Natural killer cell (primary cell): ENCODE measurements around the gene DCXR. TPM values are rescaled to one million over a fixed set of nuclear protein-coding genes. Genes with fewer than 3 reads are reported as not detected.

Experiments
- ATAC-seq, 3 donors: fragments of 150-1000 bp in 2 of 3; fragments of 200-7000 bp in 1 of 3; cut with Tn5 transposase; 1 replicate in 1 of 3; 2 replicates in 2 of 3; pipeline ENCODE4 v1.10.0; 2021; ENCODE audit warnings: mild to moderate bottlenecking in 2 of 3, moderate library complexity in 2 of 3
- DNase-seq, 2 donors: peaks; one replicate each; pipeline versions ENCODE4 v3.0.0 to v3.0.0-alpha.2; 2013 to 2021; ENCODE audit warnings: mixed read lengths in 1 of 2
- H3K27ac ChIP-seq: one replicate; pipeline ENCODE4 v1.5.1; 2013; ENCODE audit warnings: mild to moderate bottlenecking, low read length
- H3K27me3 ChIP-seq: one replicate; pipeline ENCODE4 v1.6.1; 2013; ENCODE audit warnings: low read length; ENCODE audit not compliant: control insufficient read depth, insufficient read depth
- H3K36me3 ChIP-seq: one replicate; pipeline ENCODE4 v1.6.1; 2013; ENCODE audit warnings: low read length; ENCODE audit not compliant: control insufficient read depth, insufficient read depth
- H3K4me1 ChIP-seq: one replicate; pipeline ENCODE4 v1.6.1; 2013; ENCODE audit warnings: low read length; ENCODE audit not compliant: control insufficient read depth, insufficient read depth
- H3K4me3 ChIP-seq: one replicate; pipeline ENCODE4 v1.5.1; 2013; ENCODE audit warnings: low read length
- H3K9me3 ChIP-seq: one replicate; pipeline ENCODE4 v1.6.1; 2013; ENCODE audit warnings: low read length; ENCODE audit not compliant: control insufficient read depth, insufficient read depth
- H3K27ac Mint-ChIP-seq, 2 donors: one replicate each; pipeline ENCODE4 v1.8.0; 2022; ENCODE audit warnings: mild to moderate bottlenecking in 2 of 2, mixed read lengths in 2 of 2, moderate library complexity in 1 of 2
- H3K27me3 Mint-ChIP-seq, 2 donors: one replicate each; pipeline ENCODE4 v1.8.0; 2022; ENCODE audit warnings: low read depth in 2 of 2, mixed read lengths in 2 of 2
- H3K36me3 Mint-ChIP-seq: one replicate; pipeline ENCODE4 v1.8.0; 2022; ENCODE audit warnings: mixed read lengths
- H3K4me1 Mint-ChIP-seq, 2 donors: one replicate each; pipeline ENCODE4 v1.8.0; 2022; ENCODE audit warnings: mixed read lengths in 2 of 2
- H3K4me3 Mint-ChIP-seq: one replicate; pipeline ENCODE4 v1.8.0; 2022; ENCODE audit warnings: mild to moderate bottlenecking, moderate library complexity, mixed read lengths
- H3K9me3 Mint-ChIP-seq, 2 donors: one replicate each; pipeline ENCODE4 v1.8.0; 2022; ENCODE audit warnings: mixed read lengths in 2 of 2
- CTCF ChIP-seq: fragments of 200-600 bp; IDR thresholded peaks from one replicate; pipeline ENCODE4 v1.8.0; 2022; ENCODE audit warnings: antibody characterized with exemption
- WGBS: methylation state at CpG from one replicate; pipeline ENCODE4 v1.1.7; 2013; ENCODE audit warnings: missing lambda C conversion rate; ENCODE audit not compliant: insufficient coverage; 5-methylcytosine and 5-hydroxymethylcytosine counted together
- intact Hi-C: fragments of 100-400 bp; cut with micrococcal nuclease; formaldehyde crosslinking; loops from one replicate; pipeline ENCODE4 v1.14.2; 2022
- total RNA-seq, 4 donors: library from RNA; stranded (reverse); fragments of 120-200 nt in 1 of 4; gene quantifications; one replicate each; pipeline versions ENCODE4 v1.2.3 to v1.2.4, GENCODE V29; 2013 to 2022

The DCXR gene
- total RNA-seq, 3 donors from 2014 or later (not counting 1 experiment from before 2014, with no cell fraction given) = 93.9 to 171 (median 145) TPM

- intact Hi-C loops = loop anchor here (5.0 kb wide), 1 partner anchor 72 kb away; the partner anchor contains the start of gene NOTUM
- H3K36me3 Mint-ChIP-seq = no peaks in the 10 kb centered on the region
- H3K4me1 Mint-ChIP-seq = peaks cover 7 to 31% of the 10 kb centered on the region in 2 donors
- no peaks in the 10 kb centered on the region for H3K9me3 Mint-ChIP-seq
- Histone ChIP-seq H3K27me3 (peaks cover 6% of the 10 kb centered on the region), H3K4me3 (no peak overlapping the region), H3K27ac (no peak overlapping the region), H3K4me1 (peaks cover 42% of the 10 kb centered on the region), H3K9me3 (no peaks in the 10 kb centered on the region), H3K36me3 (no peaks in the 10 kb centered on the region)
- H3K4me3 Mint-ChIP-seq = peak overlapping the region; percentile 57
- H3K27ac Mint-ChIP-seq = no peak overlapping the region
- 95% methylated on average over 23 of the region's 23 CpGs for WGBS
- H3K27me3 Mint-ChIP-seq = peaks cover 0 to 6% of the 10 kb centered on the region in 2 donors
- DNase-seq = no peak
- no peak for ATAC-seq
- no peak for TF ChIP-seq CTCF
These were observed 3.0 kb downstream of the DCXR start for GRCh38 chr17:82034371-82035011.

- Histone ChIP-seq H3K36me3 (no peaks in the 10 kb centered on the region), H3K4me1 (peaks cover 43% of the 10 kb centered on the region), H3K9me3 (no peaks in the 10 kb centered on the region), H3K27me3 (peaks cover 6% of the 10 kb centered on the region), H3K27ac (no peak overlapping the region), H3K4me3 (no peak overlapping the region)
- Mint-ChIP-seq H3K4me3 (no peak overlapping the region), H3K4me1 (peaks cover 7 to 32% of the 10 kb centered on the region in 2 donors), H3K27ac (no peak overlapping the region), H3K27me3 (peaks cover 0 to 6% of the 10 kb centered on the region in 2 donors), H3K36me3 (no peaks in the 10 kb centered on the region), H3K9me3 (no peaks in the 10 kb centered on the region)
- DNase-seq = no peak
- intact Hi-C loops = no loop called here
- no peak for ATAC-seq
- WGBS = 96% methylated on average over 36 of the region's 38 CpGs
- TF ChIP-seq CTCF = no peak
These were observed 4.0 kb downstream of the DCXR start for GRCh38 chr17:82033359-82034085.

GRCh38 chr17:82031885-82032627 lies 5.4 kb downstream of the DCXR start:
- Mint-ChIP-seq H3K27ac (no peak overlapping the region), H3K36me3 (no peaks in the 10 kb centered on the region), H3K4me1 (peaks cover 0 to 23% of the 10 kb centered on the region in 2 donors), H3K4me3 (peak overlapping the region; percentile 52), H3K27me3 (peaks cover 0 to 6% of the 10 kb centered on the region in 2 donors), H3K9me3 (no peaks in the 10 kb centered on the region)
- H3K4me3 ChIP-seq = no peak overlapping the region
- H3K4me1 ChIP-seq = peaks cover 37% of the 10 kb centered on the region
- WGBS = 13% methylated on average over 59 of the region's 59 CpGs
- intact Hi-C loops = no loop called here
- ATAC-seq = no peak
- no peaks in the 10 kb centered on the region for H3K36me3 ChIP-seq
- peaks cover 6% of the 10 kb centered on the region for H3K27me3 ChIP-seq
- DNase-seq = peak in 1 of 2 donors; percentile 52
- H3K27ac ChIP-seq = no peak overlapping the region
- no peak for TF ChIP-seq CTCF
- no peaks in the 10 kb centered on the region for H3K9me3 ChIP-seq
